T-helper 22 cell (primary cell): ENCODE data around the gene DCDC1.
"Not testable (repeated sequence)": the region's sequence is repeated elsewhere in the genome, so short reads cannot be mapped to it uniquely, and the experiment has no call there.

ENCODE experiments used
- DNase-seq: peaks from one replicate; pipeline ENCODE4 v3.0.0-alpha.2; 2020; ENCODE audit warnings: low read depth

DCDC1 gene

GRCh38 chr11:30990625-30991296, 378.8 kb downstream of the DCDC1 start:
- no peak for DNase-seq

GRCh38 chr11:30987819-30988218, 381.7 kb downstream of the DCDC1 start:
- no peak for DNase-seq

GRCh38 chr11:30985536-30985935, 384.0 kb downstream of the DCDC1 start:
- no peak for DNase-seq

GRCh38 chr11:30984827-30985226, 384.7 kb downstream of the DCDC1 start:
- no peak for DNase-seq

GRCh38 chr11:30984442-30984816, 385.1 kb downstream of the DCDC1 start:
- DNase-seq: no peak

GRCh38 chr11:30983776-30984441, 385.6 kb downstream of the DCDC1 start:
- DNase-seq: no peak

- DNase-seq: no peak
These were observed 386.4 kb downstream of the DCDC1 start for GRCh38 chr11:30983143-30983542.

GRCh38 chr11:30967579-30967978, 402.0 kb downstream of the DCDC1 start:
- DNase-seq: no peak

- no peak for DNase-seq
These were observed 409.0 kb downstream of the DCDC1 start for GRCh38 chr11:30960387-30960992.

GRCh38 chr11:30956751-30957150, 412.8 kb downstream of the DCDC1 start:
- DNase-seq: no peak

- DNase-seq: no peak
These were observed 419.7 kb downstream of the DCDC1 start for GRCh38 chr11:30949838-30950237.

GRCh38 chr11:30947715-30948114, 421.8 kb downstream of the DCDC1 start:
- not testable (repeated sequence) for DNase-seq

GRCh38 chr11:30938810-30939209, 430.7 kb downstream of the DCDC1 start:
- no peak for DNase-seq

GRCh38 chr11:30938171-30938570, 431.4 kb downstream of the DCDC1 start:
- no peak for DNase-seq

GRCh38 chr11:30936491-30936890, 433.0 kb downstream of the DCDC1 start:
- DNase-seq: no peak

GRCh38 chr11:30935861-30936260, 433.7 kb downstream of the DCDC1 start:
- no peak for DNase-seq

- DNase-seq: no peak
These were observed 443.4 kb downstream of the DCDC1 start for GRCh38 chr11:30926130-30926529.

GRCh38 chr11:30921811-30922210, 447.7 kb downstream of the DCDC1 start:
- DNase-seq: no peak

- DNase-seq: no peak
These were observed 450.0 kb downstream of the DCDC1 start for GRCh38 chr11:30919389-30920152.

- DNase-seq: no peak
These were observed 451.6 kb downstream of the DCDC1 start for GRCh38 chr11:30917859-30918478.

- DNase-seq: no peak
These were observed 452.3 kb downstream of the DCDC1 start for GRCh38 chr11:30917266-30917665.

- no peak for DNase-seq
These were observed 452.8 kb downstream of the DCDC1 start for GRCh38 chr11:30916764-30917163.
